NCI-H82 treated with DMSO at 0.1 percent for 48 hours (cell line): ENCODE measurements around the gene TANC1.
"Not testable (repeated sequence)": the region's sequence is repeated elsewhere in the genome, so short reads cannot be mapped to it uniquely, and the experiment has no call there.

Source experiments
- DNase-seq: peaks from one replicate; lab custom pipeline; 2025; ENCODE audit not compliant: unreplicated experiment; lab: John Stamatoyannopoulos, UW

The TANC1 gene

DNA sequence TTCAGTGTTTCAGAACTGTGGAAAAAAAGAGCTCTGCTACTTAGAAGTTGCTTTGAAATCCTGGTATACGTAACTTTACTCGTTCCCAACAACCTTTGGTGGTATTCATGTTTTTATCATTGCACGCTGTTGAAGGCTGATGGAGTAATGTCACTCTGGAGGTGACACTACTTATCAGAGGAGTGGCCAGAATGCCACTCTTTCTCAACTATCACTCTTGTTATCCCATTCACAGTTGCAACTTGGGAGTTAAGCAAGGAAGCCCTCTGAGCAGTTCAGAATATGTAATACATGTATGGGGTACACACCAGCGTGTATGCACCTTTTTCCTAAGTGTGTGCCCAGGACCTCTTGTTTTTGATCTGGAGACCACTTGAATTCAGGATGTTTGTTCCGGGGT, 53.6 kb downstream of the TANC1 start:
- no peak for DNase-seq

DNA sequence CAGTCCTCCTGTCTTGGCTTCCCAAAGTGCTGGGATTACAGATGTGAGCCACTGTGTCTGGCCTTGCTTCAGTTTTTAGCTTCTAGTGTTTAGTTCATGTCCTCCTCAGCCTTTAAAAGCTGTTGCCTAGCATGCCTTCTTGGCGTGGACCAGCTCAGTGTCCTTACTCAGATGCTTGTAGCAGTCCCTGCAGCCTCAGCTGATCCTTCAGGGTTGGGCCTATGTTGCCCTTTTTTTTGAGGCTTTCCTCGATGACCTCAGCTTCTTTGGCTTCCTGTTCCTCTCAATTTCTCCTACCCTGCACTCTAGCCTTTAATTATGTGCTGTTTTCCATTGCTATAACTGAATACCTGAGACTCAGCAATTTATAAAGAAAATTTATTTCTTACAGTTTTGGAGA, 57.7 kb downstream of the TANC1 start:
- no peak for DNase-seq

DNA sequence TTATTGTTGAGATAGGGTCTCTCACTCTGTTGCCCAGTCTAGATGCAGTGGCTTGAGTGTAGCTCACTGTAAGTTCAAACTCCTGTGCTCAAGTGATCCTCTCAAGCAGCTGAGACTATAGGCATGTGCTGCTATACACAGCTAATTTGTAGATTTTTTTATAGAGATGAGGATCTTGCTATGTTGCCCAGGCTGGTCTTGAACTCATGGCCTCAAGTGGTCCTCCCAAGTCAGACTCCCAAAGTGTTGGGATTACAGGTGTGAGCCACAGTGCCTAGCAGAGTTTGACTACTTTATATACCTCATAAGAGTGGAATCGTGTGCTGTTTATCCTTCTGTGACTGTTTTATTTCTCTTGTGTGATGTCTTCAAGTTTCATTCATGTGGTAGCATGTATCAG, 60.3 kb downstream of the TANC1 start:
- DNase-seq, result no peak

DNA sequence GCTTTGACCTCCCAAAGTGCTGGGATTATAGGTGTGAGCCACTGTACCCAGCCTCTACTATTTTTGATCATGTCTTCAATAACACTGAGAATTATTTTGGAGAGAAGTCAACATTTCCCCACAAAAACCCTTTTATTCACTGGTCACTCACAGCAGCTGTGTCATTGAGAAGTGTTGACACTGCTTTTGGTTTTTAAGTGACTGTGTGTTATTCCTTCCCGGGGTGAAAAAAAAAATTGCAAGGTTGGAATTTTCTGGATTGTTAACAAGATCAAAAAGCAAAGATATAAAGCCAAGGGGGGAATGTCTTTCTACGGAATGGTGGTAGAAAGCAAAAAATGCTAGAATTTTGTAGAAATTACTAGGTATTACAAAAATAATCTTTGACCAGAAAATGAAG, 61.5 kb downstream of the TANC1 start:
- no peak for DNase-seq

DNA sequence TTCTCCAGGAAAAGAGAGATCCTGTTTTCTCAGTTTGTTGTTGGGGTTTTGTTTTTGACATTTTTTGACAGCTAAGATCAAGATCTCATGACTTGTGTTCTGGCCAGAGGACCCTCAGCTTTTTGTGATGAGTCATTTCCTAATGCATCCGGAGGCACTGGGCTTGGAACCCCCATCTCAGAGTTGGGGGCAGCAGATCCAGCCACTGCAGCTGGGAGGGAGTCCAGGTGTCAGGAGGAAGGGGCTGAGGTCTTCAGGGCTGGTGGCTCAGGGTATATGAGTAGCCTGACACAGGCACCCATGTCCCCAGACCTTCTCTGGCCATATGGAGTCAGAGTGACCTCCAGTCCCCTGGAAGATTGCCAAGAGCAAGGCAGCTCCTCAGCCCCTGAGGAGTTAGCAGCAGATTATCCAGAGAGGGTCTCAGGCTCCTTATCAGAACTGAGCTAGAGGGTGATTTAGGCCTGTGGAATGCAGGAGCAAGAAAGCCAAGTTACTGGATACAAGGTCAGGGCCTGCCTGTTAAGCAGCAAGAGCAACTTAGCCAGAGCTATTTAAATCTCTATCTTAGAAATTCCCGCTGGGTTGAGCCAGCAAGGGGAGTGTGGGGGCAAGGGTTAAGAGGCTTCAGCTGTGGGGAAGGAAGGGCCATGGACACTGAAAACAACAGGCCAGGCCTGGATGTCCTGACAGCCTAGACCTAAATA, 62.4 kb downstream of the TANC1 start:
- peak; percentile 80 for DNase-seq

DNA sequence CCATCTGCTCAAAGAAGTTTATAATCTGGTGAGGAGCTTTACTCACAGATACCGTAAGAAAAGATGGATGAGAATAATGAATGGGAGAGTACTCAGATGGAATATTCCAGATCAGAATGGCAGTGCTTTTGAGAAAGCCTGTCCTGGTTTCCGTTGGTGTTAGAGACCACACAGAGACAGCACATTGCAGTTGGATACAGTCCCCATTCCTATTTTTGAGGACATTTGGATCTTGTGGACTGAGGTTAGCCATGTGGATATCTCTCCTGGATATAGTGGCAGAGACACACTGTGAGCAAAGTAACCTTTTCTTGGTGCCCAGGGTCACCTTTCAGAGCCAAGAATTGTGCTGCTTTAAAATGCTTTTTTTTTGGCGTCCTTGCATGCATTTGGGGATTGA, 63.7 kb downstream of the TANC1 start:
- no peak for DNase-seq

DNA sequence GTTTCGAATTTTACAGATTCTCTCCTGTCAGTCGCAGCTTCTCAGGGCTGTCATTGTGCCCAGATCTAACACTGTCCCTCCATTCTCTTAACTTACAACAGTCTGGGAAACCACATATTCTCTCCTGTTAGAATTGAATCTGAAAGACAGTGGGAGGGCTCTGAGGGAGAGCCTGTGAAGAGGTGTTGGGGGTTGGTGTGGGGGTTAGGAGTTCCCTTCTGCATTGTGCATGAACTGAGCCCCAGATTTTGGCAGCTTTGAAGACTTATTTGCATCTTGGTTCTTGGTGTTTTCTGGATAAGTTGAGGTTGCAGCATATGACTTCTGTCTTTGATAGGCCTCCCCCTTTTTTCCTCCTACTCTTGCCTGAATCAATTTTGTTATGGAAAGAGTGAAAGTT, 64.1 kb downstream of the TANC1 start:
- no peak for DNase-seq

DNA sequence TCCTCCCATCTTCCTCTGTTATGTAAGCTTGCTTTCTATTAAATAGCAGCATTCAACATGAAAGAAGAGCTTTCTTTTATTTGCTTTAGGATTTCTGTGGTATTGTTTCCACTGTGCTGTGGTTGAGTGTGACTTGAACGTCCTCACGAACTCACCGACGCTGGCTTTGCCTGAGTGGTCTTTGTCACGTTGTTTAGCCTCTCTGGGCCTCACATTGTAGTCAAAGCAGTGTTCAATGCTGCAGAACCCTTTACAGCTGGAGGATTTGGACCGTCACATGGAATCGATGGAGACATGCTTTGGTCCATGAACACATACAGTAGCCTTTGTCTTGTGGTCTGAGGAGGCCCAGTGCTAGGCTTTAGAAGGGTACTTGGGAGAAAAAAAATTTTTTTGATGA, 66.3 kb downstream of the TANC1 start:
- DNase-seq, result no peak

DNA sequence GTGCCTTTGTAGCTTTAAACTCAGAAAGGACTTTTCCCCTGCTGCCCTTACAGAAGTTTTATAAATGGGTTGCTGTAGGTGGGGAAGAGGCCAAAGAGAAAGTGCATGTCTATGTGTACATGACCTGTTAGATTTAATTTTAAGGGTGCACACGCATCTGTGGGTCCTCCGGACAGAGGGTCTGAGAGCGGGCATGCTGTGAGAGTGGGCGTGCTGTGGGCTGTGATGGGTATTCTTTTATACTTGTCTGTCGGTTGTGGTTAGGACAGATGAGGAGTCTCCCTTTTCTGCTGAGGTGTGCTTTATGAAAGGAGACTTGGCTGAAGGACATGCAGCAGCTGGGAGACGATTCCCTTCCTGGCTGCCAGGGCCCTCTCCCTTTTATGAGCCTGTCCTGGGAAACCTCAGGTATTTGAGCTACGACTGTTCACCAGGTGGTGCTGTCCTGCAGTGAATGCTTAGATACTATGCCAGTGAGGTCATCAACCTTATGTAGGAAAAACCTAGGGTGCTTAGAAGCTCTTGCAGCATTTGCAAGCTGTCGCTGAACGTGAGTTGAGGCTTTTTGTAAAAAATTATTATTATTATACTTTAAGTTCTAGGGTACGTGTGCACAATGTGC, 67.5 kb downstream of the TANC1 start:
- peak; percentile 12 for DNase-seq

DNA sequence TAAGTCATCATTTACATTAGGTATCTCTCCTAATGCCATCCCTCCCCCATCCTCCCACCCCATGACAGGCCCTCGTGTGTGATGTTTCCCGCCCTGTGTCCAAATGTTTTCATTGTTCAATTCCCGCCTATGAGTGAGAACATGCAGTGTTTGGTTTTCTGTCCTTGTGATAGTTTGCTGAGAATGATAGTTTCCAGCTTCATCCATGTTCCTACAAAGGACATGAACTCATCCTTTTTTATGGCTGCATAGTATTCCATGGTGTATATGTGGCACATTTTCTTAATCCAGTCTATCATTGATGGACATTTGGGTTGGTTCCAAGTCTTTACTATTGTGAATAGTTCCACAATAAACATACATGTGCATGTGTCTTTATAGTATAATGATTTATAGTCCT, 68.0 kb downstream of the TANC1 start:
- DNase-seq, result not testable (repeated sequence)

DNA sequence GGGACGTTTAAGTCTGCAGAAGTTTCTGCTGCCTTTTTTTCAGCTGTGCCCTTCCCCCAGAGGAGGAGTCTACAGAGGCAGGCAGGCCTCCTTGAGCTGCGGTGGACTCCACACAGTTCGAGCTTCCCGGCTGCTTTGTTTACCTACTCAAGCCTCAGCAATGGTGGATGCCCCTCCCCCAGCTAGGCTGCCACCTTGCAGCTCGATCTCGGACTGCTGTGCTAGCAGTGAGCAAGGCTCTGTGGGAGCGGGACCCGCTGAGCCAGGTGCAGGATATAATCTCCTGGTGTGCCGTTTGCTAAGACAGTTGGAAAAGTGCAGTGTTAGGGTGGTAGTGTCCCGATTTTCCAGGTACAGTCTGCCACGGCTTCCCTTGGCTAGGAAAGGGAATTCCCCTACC, 72.9 kb downstream of the TANC1 start:
- not testable (repeated sequence) for DNase-seq

DNA sequence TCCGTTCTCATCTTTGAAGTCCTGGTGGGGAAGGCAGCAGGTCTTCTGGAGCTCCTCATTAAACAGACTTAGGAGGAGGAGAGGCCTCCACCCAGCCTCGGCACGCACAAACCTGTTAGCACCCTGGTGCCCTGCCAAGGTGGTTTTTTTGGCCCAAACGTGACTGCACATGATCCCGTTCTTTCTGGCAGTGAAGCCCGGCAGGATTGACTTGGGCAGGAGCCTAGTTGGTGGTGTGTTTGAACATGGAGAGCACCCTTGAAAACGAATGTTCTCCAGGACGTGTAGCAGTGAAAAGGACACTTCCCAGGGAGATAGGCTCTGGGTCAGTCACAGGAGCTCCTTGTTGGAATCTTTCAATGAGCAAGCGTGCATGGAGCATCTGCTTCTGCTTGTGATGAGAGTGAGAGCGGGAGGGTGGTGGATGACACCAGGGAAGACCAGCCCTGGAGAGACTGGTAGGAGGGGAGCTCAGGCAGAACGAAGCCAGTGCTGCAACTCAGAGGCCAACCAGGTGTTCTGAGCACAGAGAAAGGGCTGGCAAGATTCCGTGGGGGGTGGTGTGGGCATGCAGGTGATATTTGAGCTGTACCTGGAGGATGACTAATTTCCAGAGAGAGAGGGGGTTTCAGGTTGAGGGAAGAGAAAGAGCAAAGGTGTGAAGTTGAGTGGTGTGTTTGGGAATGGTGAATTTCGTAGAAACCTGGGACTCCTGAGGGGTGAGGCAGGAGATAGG, 73.8 kb downstream of the TANC1 start:
- no peak for DNase-seq

DNA sequence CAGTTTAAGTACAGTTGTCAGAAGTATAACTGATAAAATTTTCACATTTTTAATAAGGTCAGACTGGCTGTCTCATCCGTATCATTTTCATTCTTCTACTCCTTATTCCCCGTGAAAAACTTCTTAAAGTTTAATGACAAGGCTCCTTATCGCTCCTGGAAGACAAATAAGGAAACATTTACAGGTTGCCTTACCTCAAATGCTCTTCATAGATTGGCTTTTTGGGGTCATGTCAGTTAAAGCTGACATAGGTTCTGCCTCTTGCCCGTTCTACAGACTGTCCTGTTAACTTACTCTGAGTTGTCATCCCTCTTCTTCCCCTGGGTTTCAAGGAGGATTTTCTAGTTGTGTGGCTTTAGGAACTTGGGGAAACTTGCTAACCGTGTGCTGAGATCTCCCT, 75.3 kb downstream of the TANC1 start:
- no peak for DNase-seq

DNA sequence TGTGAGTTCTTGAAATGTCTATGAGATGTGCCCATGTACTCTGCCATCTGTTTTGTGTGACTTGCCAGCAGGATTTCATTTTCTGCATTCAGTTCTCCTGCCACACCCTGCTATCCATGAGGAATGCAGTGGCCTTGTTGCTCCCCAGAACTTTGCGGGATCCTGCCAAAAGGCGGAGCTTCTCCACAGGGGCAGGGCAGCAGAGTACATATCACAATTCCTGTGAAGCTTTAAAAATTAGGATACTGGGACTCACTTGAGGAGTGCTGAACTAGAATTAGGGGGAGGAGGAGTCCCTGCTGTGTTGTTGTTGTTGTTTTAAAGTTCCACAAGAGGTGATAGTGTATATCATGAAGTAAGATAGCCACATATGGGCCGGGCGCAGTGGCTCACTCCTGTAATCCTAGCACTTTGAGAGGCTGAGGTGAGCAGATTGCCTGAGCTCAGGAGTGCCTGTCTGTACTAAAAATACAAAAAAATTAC, 76.4 kb downstream of the TANC1 start:
- DNase-seq, result no peak

DNA sequence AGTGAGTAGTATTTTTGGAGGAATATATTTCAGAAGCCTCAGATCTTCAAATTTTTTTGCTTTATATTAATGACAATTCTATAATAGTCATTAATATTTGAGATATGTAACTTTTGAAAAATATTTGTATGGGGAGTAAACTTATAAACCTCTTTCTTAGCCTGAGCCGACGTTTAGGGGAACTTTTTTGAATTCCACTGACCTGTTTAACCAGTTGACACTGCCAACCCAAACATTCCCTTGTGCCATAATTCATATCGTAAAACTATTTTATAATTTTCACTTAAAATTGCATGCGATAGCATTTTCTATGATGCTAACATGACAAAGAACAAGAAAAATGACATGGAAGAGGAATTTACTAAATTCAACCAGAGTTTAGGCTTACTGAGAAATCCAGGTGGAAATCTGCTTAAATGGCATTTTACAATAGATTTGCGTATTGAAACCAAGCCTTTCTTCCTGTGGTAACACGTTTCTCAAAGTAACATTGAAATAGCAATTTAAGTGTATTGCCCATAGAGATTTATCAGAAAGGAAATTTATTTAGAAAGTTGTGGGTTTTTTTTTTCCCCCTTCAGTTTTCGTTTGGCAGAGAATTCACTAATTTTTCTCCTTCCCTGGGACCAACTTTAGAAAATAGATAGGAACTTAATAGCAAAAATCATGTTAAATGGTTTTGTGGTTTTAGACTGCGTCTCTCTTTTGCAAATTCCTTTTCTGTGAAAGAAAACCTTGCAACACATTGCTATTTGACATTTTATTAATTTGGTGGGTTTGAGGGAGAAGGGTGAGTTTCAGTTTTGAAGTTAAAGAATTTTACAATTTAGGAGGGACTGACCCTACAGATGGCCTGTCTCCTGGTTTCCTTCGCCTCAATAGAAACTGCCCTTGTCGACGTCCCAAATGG, 77.4 kb downstream of the TANC1 start:
- DNase-seq, result no peak

DNA sequence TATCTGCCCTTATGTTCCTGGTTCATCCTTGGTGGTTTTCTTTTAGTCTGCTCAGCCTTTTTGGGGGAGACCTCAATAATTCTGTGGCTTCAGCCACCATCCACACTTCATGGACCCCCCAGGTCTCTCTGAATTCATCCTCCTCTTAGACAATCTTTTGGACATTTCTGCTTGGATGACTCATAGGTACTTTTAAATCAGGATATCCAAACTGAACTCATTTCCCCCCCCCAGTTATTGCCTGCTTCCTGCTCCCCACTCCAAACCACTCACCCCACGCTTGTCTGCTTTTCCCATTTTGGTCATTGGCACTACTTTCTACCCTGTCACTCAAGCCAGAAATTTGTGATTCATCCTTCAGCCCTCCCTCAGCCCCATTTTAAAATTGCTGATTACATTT, 78.5 kb downstream of the TANC1 start:
- no peak for DNase-seq

DNA sequence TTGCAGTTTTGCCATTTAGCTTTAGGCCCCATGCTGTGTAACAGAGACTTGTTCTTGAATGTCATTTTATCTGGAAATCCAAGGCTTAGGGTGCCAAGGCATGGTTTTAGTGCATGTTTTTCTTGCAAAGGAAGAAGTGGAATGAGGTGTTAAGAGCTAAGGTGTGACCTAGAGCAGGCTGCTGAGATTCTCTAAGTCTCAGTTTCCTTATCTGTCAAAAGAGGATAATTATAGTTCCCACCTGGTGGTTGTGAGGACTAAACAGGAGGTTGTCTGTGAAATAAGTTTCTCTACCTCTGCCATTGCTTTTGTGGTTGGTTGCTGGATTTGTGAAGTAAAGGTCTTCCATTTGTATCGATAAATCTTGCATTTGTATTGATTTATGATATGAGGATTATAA, 82.0 kb downstream of the TANC1 start:
- DNase-seq, result no peak

DNA sequence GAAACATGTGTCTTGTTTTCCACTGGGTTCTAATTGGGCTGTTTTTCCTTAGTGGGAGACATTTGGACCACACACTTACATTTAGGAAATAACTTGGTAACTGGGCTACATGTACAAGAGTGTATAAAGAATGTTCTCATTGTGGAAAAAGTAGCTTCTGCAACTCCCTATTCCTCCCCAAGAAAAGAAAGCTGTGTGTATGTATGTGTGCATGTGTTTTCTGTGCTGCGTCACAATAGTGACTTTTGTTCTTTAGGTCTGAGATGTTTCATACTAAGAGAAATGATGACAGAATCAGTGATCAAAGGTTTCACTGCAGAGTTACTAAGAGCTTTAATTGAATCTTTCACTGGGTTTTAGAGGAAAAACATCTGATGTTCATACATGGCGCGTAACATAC, 82.7 kb downstream of the TANC1 start:
- no peak for DNase-seq

DNA sequence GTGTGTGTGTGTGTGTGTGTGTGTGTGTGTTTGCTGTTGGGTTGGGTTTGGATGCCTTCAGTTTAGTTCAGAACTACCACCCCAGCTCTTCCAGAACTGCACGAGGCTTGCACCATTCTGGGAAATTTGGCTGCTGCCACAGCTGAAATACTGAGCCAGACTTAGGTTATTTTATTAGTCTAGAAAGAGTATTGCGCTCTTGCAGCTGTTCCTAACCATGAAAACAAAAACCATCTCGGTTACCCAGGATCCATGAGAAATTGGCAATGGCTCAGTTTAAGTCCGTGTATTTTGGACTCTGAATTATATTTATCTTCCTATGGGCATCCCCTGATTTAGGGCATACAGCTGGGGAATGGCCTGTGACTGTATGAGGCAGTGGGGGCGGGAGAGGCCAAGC, 83.2 kb downstream of the TANC1 start:
- no peak for DNase-seq

DNA sequence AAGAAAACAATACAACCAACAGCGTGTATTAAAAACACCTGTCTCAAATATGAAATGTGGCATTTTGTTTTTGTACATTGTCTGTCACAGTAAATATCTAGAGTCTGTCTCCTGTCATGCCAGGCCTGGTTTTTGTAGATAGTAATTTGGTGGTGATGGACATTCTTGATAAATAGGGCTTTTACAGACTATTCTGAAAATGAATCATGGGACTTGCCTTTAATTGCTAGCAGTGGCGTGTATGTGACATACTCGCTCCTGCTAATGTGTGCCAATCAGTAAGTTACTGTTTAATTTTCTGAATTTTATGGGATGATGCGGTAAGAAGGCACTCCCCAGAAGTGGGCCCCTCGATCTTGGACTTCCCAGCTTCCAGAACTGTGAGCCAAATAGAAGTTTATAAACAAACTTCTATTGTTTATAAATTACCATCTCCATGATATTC, 83.7 kb downstream of the TANC1 start:
- DNase-seq, result no peak
